Smooth muscle cell (in vitro differentiated cells): ENCODE measurements around the gene UBE4B. TPM values are rescaled to one million over a fixed set of nuclear protein-coding genes. Genes with fewer than 3 reads are reported as not detected.

Experiments used
- DNase-seq: peaks from one replicate; lab custom pipeline; 2025; ENCODE audit not compliant: unreplicated experiment; lab: John Stamatoyannopoulos, UW
- H2AFZ ChIP-seq: fragments of 200-600 bp; sonication (generic); 2 replicates; pipeline ENCODE4 v1.6.0; 2016; ENCODE audit warnings: antibody characterized with exemption, low read depth, mild to moderate bottlenecking
- H3F3A ChIP-seq: fragments of 200-600 bp; sonication (generic); 2 replicates; pipeline ENCODE4 v1.6.0; 2017; ENCODE audit warnings: antibody characterized with exemption, low read depth
- H3K27ac ChIP-seq: fragments of 200-600 bp; sonication (generic); 2 replicates; pipeline ENCODE4 v1.5.1; 2016; ENCODE audit warnings: low read depth, mild to moderate bottlenecking
- H3K27me3 ChIP-seq: fragments of 200-600 bp; sonication (generic); 2 replicates; pipeline ENCODE4 v1.6.1; 2016; ENCODE audit warnings: low read depth, mild to moderate bottlenecking
- H3K36me3 ChIP-seq: fragments of 200-600 bp; sonication (generic); 2 replicates; pipeline ENCODE4 v1.5.1; 2016; ENCODE audit warnings: low read depth
- H3K4me1 ChIP-seq: fragments of 200-600 bp; sonication (generic); 2 replicates; pipeline ENCODE4 v1.5.1; 2016; ENCODE audit warnings: low read depth
- H3K4me2 ChIP-seq: fragments of 200-600 bp; sonication (generic); 2 replicates; pipeline ENCODE4 v1.6.0; 2016; ENCODE audit warnings: mild to moderate bottlenecking
- H3K4me3 ChIP-seq: fragments of 200-600 bp; sonication (generic); 2 replicates; pipeline ENCODE4 v1.5.1; 2016; ENCODE audit warnings: mild to moderate bottlenecking
- H3K79me2 ChIP-seq: fragments of 200-600 bp; sonication (generic); 2 replicates; pipeline ENCODE4 v1.6.0; 2016; ENCODE audit warnings: low read depth, mild to moderate bottlenecking
- H3K9ac ChIP-seq: fragments of 200-600 bp; sonication (generic); 2 replicates; pipeline ENCODE4 v1.6.0; 2016; ENCODE audit warnings: low read depth
- H3K9me3 ChIP-seq: fragments of 200-600 bp; sonication (generic); replicated peaks from 2 replicates; pipeline ENCODE4 v1.5.1; 2016; ENCODE audit warnings: low read depth
- H4K20me1 ChIP-seq: fragments of 200-600 bp; sonication (generic); 2 replicates; pipeline ENCODE4 v1.6.0; 2016; ENCODE audit warnings: low read depth
- WGBS: methylation state at CpG from one replicate; pipeline ENCODE4 v1.1.7; 2016; ENCODE audit warnings: low lambda C conversion rate; 5-methylcytosine and 5-hydroxymethylcytosine counted together
- polyA plus RNA-seq: library from polyadenylated mRNA; unstranded; fragments of >200 nt; fragmentation: Nextera tagmentation; extraction: Ambion mirVana; gene quantifications from 2 replicates; pipeline ENCODE4 v1.2.1, GENCODE V29; 2016
- total RNA-seq: library from RNA; depleted of rRNA; stranded (reverse); fragments of >200 nt; gene quantifications from 2 replicates; pipeline ENCODE4 v1.2.3, GENCODE V29; 2014
- TF ChIP-seq, protein P1 (sequence below): fragments of 200-600 bp; sonication (generic); IDR thresholded peaks from 2 replicates; pipeline ENCODE4 v1.5.1; 2017; ENCODE audit warnings: borderline replicate concordance, mild to moderate bottlenecking, antibody characterized with exemption; ENCODE audit not compliant: insufficient read depth, poor library complexity, severe bottlenecking

The UBE4B gene
- total and polyA plus RNA-seq, 2 experiments from 2014 or later, result 20.9 to 54.7 TPM

DNA sequence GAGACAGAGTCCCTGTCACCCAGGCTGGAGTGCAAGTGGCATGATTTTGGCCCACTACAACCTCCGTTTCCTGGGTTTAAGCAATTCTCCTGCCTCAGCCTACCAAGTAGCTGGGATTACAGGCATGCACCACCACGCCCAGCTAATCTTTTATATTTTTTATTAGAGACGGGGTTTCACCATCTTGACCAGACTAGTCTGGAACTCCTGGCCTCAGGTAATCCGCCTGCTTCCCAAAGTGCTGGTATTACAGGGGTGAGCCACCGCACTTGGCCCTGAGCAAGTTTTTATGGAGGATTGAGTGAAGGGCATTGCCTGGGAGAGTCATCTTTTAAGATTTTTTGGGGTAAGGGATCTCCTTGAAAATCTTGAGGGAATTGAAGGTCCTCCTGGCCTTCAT is 28.5 kb downstream of the UBE4B start:
- Histone ChIP-seq H3K9me3 (no peaks in the 10 kb centered on the region), H3K9ac (no peak overlapping the region), H3F3A (no peaks in the 10 kb centered on the region), H3K4me3 (no peak overlapping the region), H3K4me2 (no peak overlapping the region), H3K79me2 (peaks cover 86% of the 10 kb centered on the region), H3K36me3 (no peaks in the 10 kb centered on the region), H2AFZ (no peak overlapping the region), H3K27me3 (no peaks in the 10 kb centered on the region), H3K4me1 (peaks cover 5% of the 10 kb centered on the region), H4K20me1 (peaks cover 6% of the 10 kb centered on the region), H3K27ac (no peak overlapping the region)
- WGBS, result 95% methylated on average over 5 of the region's 5 CpGs
- TF ChIP-seq, protein P1, sequence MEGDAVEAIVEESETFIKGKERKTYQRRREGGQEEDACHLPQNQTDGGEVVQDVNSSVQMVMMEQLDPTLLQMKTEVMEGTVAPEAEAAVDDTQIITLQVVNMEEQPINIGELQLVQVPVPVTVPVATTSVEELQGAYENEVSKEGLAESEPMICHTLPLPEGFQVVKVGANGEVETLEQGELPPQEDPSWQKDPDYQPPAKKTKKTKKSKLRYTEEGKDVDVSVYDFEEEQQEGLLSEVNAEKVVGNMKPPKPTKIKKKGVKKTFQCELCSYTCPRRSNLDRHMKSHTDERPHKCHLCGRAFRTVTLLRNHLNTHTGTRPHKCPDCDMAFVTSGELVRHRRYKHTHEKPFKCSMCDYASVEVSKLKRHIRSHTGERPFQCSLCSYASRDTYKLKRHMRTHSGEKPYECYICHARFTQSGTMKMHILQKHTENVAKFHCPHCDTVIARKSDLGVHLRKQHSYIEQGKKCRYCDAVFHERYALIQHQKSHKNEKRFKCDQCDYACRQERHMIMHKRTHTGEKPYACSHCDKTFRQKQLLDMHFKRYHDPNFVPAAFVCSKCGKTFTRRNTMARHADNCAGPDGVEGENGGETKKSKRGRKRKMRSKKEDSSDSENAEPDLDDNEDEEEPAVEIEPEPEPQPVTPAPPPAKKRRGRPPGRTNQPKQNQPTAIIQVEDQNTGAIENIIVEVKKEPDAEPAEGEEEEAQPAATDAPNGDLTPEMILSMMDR, result no peak
- DNase-seq, result no peak

DNA sequence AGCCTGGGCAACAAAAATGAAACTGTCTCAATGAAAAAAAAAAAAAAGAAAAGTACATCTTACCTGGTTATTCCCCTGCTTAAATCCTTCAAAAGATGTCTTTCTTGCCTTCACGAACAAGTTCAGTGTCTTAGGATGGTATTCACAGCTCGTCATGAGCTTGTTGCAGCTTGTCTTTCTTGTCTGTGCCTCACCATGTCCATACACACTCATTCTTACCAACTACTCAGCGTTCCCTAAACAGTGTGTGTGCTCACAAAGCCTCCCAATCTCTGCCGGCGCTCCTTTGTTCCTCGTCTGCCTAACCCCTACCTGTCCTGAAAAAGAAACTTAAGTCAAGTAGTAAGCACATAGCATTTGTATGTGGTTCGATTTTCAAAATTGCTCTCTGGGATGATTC is 31.1 kb downstream of the UBE4B start:
- TF ChIP-seq, protein P1, result no peak
- WGBS, result 74% methylated on average over 7 of the region's 7 CpGs
- peaks cover 73% of the 10 kb centered on the region for H3K79me2 ChIP-seq
- no peak overlapping the region for H2AFZ ChIP-seq
- H4K20me1 ChIP-seq, result peaks cover 8% of the 10 kb centered on the region
- H3K9me3 ChIP-seq, result no peaks in the 10 kb centered on the region
- H3F3A ChIP-seq, result no peaks in the 10 kb centered on the region
- DNase-seq, result no peak
- no peaks in the 10 kb centered on the region for H3K36me3 ChIP-seq
- H3K4me1 ChIP-seq, result peaks cover 3% of the 10 kb centered on the region
- no peaks in the 10 kb centered on the region for H3K27me3 ChIP-seq
- H3K4me2 ChIP-seq, result peak overlapping the region; percentile 20
- H3K27ac ChIP-seq, result peak overlapping the region; percentile 82
- H3K4me3 ChIP-seq, result no peak overlapping the region
- H3K9ac ChIP-seq, result peak overlapping the region; percentile 36

DNA sequence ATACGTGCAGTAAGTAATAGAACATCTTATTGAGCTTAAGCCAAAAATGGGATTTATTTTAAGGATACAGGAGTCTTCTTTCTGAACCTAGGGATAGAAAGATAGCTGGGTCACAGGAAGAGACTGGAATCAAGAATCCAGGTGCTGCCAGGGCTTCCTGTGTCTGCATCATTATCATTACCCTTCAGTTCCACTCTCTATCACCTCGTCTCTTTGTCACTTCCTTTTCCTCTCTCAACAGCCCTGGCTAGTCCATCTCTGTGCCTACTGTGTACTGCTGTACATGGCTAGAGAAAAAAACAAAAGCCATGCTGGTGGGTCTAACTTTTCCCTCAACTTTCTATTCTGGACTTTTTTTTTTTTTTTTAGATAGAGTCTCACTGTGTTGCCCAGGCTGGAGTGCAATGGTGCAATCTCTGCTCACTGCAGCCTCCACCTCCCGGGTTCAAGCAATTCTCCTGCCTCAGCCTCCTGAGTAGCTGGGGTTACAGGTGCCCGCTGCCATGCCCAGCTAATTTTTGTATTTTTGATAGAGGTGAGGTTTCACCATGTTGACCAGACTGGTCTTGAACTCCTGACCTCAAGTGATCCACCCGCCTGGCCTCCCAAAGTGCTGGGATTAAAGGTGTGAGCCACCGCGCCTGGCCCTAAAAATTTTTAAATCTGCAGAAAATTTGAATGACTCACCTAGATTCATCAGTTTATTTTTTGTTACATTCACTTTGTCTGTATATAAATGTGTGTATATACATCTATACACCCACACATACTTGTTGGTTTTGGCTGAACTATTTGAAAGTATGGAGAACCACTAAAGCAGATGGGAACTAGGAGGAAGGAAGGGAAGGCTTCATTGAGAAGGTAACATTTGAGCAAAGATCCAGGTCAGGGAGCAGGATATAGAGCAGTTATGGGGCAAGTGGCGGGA is 31.9 kb downstream of the UBE4B start:
- no peaks in the 10 kb centered on the region for H3K9me3 ChIP-seq
- no peaks in the 10 kb centered on the region for H3F3A ChIP-seq
- peak overlapping the region; percentile 82 for H3K27ac ChIP-seq
- H4K20me1 ChIP-seq, result peaks cover 11% of the 10 kb centered on the region
- H3K27me3 ChIP-seq, result no peaks in the 10 kb centered on the region
- H3K4me2 ChIP-seq, result peak overlapping the region; percentile 20
- 94% methylated on average over 8 of the region's 8 CpGs for WGBS
- no peak for DNase-seq
- H3K79me2 ChIP-seq, result peaks cover 74% of the 10 kb centered on the region
- H2AFZ ChIP-seq, result no peak overlapping the region
- peaks cover 3% of the 10 kb centered on the region for H3K4me1 ChIP-seq
- H3K9ac ChIP-seq, result peak overlapping the region; percentile 36
- H3K4me3 ChIP-seq, result no peak overlapping the region
- H3K36me3 ChIP-seq, result no peaks in the 10 kb centered on the region
- TF ChIP-seq, protein P1, result no peak
